ENCODE data around the gene CSNK2A3.
"Not testable (repeated sequence)": the region's sequence is repeated elsewhere in the genome, so short reads cannot be mapped to it uniquely, and the experiment has no call there.

Gene CSNK2A3

DNA sequence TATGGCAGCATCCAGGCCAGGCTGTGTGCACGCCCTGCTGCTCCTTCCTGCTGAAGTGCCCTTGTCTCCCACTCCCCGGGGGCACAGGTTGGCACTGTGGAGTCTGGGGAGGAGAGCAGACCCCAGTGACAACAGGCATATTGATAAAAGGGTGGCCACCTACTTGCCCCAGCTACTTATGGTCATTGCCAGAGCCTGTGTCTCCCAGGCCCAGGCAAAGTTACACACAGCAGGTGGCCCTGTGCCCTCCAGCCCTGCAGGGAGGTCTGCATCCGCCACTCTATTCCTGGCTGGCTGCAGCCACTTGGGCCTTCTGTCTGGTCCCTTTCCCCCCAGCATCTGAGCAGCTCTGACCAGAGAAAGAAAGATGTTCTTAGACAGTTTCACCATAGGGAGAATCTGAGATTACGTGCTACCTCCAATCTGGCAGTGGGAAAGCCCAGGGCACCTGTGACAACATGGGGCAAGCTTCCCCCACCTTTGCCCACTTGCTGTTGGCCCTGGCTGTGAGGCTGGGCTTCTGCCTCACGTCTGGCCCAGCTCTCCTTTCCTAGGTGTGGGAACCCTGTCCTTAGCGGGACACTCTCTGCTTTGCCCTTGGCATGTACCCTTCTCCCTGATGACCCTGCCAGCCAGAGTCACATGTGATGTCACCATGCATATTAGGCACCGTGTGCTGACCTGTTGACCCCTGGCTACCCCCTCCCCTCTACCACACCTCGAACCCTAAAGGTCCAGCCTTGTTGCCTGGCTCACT lies 25.3 kb upstream of the CSNK2A3 start:
- DNase-seq, result no peak

DNA sequence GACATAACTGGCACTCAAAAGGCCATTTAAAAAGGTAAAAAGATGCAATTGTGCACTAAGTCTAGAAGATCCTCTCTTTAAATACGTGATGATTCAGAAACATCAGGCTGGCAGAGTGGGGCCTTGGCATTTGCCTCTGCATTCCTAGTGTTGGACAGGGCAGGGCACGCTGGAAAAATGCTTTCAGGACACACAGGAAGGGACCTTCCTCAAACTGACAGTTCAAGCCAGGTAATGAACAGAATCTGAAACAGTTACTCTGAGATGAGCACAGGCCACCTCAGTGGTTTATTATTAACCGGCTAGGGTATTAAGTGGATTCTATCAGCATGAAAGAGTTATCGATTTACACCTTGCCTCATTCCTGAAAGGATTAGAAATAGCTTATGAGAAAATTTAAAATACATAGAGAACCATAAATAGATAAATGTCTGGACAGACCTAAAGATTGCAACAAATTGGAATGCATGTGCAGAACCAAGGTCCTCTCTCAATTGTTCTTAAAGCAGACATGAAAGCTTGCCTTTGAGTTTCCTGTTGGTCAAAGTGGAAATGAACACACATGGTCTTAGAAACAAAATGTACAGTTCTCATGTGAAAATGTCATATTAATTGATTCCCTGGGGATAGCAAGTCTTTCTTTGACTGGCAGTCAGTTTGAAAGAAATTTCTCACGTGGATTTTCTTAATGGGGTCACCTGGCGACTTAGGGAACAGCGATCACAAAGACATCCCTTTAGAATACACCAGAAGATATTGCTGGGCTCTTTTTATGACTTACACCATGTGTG lies 21.5 kb upstream of the CSNK2A3 start:
- DNase-seq, result no peak

DNA sequence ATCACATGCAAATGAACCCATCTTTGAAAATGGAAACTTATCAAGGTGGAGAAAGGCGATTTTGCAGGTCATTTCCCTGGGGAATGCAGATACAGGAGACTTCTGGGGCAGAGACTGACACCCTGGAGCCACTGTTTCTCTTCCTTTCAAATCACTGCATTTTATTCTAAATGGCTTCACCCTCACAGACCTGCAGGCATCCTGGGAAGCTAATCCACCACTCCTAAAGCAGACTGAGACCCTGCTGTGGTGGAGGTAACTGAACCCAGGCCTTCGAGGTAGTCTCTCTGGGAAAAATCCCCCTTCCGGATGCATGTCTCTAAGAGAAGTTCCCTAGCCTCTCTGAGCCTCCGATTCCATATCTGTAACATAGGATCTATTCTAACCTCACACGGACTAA lies 20.9 kb upstream of the CSNK2A3 start:
- DNase-seq, result no peak

DNA sequence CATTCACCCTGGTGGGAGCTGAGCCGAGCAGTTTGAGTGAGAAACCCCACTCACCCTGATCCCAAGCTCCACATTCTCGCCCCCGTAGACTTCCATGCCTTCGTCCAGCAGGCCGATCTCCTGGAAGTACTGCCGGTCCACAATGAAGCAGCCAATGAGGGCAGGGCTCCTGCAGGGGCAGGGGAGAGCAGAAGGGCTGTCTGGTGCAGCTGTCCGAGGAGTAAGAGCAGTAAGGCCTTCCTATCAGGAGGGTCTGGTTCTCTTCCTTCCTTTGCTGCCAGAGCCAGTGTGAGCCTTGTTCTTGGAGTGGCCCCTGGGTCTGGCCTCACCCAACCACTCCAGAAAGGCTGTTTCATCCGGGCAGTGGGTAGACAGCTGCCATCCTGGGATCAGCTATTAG lies 19.4 kb upstream of the CSNK2A3 start:
- no peak for DNase-seq

DNA sequence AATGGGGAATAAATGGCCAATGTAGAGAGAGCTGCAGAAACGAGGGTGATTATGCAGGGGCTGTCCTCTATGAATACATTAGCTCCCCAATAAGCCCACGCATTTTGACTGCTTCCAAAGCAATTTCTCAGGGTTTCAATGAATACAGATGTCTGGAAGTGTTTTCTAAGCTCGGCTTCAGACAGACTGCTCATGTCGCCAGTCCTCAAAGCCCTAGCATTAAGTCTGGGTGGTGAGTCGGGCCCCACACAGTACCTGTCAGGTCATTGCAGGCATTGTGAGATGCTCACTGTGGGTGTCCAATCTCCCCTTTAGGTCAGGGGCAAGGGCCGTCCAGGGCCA lies 17.9 kb upstream of the CSNK2A3 start:
- no peak for DNase-seq

DNA sequence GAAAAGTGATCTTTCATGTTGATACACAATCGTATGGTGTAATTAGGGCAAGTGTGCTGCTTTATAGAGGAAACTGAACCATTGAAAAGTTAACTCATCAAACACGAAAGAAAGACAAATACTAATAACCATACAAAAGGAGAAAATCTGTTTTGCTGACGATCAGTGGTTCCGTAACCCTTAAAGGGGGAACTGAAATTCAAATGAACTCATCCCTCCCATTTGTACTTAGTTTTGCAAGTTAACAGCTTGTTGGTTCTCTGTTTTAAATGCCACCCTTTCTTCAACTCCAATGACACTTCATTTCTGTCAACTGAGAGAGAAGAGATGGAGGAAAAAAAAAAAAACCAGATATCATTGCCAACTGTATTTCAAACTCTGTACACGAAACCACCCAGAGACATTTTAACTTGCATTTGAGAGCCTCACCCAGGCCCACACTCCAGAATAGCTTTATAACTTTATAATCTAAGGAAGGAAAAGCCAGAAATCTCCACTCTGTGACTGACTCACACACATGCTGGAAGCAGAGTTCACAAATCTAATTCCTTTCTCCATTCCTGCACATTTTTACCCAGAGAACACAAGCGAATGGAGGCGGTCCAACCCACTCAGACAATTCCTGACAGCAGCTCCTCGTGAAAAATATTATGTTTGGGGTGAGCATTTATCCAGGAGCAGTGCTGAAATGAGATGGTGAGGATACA lies 17.4 kb upstream of the CSNK2A3 start:
- no peak for DNase-seq

DNA sequence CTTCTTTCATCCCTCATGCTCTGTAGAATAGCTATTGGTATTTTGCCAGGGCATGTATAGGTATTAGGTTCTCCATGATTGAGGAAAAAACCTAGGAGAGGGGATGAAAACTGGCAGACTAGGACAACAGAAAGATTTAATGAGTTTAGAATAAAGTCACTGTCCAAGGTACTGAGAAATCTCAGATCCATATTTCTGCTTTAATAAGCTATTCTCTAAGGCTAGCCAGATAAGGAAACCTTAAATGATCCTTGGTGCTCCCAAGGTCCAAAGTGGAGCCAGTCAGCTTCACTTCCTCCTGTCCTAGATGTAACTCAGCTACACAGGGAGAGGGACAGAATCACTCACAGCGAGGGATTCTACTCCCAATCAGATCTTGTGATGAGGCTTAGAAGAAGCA lies 13.7 kb upstream of the CSNK2A3 start:
- DNase-seq, result no peak

DNA sequence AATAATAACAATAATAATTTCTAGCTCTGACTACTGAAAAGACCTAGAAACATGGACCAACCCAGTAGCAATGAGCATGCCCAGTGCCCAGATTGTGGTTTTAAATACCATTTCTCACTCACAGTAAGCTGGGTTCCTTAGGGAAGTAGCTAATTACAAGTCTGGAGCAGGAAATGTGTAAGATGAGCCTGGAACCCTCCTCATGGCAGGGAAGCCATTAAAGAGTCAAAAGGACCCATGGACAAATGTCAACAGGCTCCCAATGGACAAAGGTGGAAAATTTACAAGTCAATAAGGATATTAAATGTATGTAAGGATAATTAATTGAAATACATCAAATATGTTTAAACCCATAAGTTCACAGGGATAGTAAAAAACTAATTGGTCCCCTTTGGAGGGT lies 10.6 kb upstream of the CSNK2A3 start:
- DNase-seq, result no peak

DNA sequence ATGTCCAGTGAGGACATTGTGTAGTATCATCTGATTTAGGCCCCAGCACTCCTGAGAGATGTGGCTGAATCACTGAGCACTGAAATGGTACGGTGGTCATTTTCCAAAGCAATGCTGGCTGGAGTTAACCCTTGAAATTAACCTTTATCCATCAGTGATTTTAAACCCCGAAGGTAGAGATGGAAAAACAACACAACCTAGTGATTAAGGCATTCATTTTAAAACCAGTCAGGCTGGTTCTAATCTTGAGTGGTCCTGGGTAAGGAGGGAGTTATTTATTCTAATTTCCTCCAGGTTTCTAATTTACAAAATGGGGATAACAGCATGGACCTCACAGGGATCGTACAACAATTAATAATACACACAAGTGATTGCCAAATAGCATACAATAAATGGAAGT lies 6.6 kb upstream of the CSNK2A3 start:
- no peak for DNase-seq

DNA sequence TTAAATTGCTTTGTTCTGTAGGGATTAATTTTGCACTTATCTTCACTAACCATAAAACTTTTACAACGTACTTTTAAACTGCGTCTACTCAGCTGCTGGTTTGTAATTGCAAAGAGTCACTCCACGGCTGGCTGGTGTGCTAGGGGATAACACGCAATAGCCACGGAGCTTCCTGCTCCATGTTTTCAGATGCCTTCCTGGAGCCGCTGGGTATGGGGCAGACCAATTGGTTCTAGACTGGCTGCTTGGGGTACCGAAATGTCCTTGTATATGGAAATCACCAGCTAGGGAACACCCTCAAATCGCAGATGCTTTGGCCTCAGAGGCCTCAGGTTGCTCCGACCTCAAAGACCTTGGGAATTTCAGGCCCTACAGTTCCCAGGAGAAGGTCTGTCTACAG lies 3.8 kb upstream of the CSNK2A3 start:
- no peak for DNase-seq

DNA sequence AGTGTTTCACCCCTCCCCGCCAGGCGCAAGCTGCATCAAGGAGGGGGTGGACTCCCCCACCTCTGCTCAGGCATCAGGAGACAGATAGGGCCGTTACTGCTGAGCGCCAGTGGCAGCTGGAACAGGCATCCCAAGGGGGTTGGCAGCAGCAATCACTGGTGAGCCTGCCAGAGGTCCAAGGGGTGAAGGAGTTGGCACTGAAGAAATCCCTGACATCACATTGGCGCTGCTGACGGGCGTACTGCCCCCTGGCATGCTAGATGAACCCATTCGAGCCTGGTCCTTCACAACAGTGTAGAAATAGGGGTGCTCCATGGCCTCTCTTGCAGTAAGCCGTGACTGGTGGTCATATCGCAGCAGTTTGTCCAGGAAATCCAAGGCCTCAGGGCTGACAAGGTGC lies 1.2 kb downstream of the CSNK2A3 start:
- DNase-seq, result not testable (repeated sequence)

DNA sequence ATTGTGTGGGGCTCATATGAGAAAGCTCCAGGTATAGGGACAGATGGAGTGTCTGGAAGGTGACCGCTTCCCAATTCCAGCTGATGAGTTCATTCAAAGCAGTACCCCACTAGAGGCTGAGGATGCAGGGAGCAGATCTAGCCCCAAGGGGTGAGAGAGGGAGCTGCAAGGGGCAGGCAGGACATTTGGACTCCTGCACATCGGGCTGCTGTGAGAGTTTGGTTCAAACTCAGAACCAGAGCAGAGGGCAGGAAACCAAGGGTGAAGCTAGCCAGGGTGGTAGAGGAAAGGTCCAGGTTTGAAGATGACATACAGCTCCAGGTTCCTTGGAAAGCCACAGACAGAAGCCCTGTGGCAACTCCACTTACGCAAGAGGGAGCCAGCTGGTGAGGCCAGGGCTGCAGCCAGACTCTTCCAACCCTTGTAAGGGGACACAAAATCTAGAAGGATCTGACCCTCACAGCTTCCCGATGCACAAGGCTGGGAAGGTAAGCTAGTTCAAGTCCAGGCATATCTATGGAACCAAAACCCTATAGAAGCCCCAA lies 1.9 kb downstream of the CSNK2A3 start:
- no peak for DNase-seq

DNA sequence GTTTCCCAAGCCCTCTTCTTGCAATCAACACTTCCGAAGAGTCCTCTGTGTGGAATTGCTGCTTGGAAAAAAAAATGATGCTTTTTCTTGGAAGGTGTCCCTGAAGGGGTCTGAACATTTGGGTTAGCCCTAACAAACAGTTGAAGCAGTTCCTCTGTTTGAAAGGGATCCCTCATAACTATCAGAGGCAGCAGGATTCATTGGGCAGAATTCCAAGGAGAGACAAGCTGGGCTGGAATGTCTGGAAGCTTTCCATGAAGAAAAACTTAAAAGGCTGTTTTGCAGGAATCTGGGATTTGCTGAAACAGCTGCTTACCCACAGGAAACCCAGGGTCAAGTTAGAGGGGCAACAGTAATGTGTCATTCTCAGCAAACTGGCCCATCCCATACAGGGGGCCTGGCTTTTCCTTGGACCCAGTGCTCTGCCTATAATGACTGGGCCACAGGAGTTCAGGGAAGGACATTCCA lies 3.1 kb downstream of the CSNK2A3 start:
- DNase-seq, result no peak

DNA sequence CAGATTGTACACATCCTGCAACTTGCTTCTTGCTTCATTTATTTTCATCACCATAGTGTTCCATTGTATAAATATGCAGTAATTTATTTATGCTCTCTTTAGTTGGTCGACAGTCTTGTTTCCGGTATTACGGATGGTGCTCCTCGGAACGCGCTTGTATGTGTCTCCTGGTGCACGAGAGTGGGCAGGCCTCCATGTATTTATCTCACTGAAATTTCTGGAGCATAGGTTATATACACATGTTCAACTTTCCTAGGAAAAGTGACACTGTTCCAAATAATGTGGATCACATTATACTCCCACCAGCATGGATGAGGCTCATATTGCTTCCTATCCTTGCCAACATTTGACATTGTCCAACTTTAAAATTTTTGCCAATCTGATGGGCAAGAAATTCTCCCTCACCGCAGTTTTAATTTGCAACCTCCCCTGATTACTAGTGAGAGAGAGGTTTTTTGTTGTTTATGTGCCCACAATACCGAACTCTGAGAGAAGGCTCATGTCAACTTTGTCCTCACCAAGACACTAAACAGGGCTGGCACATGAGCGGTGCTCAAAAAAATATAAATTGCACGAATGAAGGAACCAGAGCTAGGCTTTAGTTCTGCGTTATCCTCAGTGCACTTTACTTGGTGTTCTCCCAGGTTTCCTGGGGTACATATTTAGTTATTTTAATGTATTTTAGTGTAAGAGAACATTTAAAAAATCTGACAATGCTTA lies 3.8 kb downstream of the CSNK2A3 start:
- no peak for DNase-seq

DNA sequence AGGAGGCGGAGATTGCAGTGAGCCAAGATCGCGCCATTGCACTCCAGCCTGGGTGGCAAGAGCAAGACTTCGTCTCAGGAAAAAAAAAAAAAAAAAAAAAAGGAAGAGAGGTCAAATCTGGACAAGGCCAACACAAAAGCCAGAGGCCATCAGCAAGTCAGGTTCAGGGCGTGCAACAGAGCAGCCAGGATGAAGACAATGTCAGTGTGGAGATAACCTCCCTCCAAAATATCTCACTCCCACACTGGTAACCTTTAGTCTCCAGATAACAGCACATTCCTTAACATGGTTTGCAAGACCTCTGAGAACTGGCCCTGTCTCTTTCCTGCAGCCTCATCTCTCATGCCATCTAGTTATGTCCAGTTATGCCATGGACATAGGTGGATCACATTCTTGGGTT lies 4.7 kb downstream of the CSNK2A3 start:
- no peak for DNase-seq

DNA sequence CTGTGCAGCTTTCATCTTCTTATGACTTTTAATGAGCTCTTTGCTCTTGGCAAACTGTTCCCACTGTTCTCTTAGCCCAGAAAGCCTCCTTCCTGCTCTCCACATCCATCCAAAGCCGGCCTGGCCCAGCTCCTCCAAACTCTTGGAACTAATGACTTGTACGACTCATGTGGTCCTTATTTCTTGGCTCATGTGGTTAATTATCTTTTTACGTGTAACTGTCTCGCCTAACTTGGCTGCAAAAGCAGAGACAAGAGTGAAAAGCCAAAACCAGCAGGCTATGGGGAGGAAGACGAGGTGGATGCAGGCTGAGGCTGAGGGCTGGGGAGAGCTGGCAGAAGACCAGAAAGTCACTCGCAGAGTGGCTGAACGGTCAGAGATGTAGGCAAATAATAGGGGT lies 5.5 kb downstream of the CSNK2A3 start:
- no peak for DNase-seq

DNA sequence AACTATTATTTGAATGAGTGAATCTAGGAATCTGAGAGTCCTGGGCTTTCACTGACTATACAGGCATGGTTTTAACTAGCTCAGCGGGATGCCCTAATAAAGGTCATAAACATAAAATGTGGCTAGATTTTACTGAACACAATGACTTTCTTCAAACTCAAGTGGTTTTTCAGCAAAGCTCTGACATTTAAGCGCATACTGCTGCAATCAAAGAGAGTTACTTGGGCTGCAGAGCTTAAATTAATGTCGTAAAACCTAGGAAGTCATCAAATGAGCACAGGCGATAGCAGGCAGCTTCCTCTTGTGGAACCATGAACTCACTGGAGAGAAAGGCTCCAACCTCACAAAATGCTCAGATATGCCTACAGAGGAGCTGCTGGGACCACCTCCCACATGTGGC lies 6.7 kb downstream of the CSNK2A3 start:
- DNase-seq, result no peak

DNA sequence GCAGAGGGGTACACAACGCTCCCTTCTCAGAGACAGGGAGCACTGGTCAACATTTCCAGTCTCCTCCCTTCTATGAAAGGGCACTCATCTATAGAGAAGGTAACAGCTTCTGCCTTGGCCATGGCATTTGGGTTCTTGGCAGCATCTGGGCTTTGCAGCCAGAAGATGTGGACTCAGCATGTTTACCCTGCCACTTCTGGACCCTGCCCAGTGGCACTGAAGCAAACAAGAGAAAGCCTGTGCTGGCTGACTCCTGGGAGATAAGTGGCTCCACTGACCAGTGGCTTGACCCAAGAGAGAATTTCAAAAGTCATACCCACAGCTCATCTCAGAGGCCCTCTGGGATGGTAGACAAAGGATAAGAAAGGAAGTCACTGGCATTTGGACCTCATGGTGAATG lies 8.0 kb downstream of the CSNK2A3 start:
- DNase-seq, result no peak

DNA sequence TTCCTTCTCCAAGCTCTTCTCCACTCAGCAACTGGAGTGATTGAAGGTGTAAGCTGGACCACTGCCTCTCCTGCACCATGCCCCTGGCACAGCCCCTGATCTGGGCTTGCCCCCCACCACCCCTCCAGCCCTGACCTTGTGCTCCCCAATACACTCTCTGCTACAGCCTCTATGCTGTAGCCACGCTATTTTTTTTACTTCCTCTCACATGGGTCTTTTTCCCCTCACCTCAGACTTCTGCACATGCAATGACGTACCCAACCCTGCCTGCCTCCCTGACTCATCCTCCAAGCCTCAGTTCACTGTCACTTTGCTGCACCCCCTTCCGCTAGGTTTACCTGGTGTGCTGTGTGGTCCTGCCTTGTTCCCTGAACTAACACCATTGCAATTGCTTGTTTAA lies 9.0 kb downstream of the CSNK2A3 start:
- DNase-seq, result no peak

DNA sequence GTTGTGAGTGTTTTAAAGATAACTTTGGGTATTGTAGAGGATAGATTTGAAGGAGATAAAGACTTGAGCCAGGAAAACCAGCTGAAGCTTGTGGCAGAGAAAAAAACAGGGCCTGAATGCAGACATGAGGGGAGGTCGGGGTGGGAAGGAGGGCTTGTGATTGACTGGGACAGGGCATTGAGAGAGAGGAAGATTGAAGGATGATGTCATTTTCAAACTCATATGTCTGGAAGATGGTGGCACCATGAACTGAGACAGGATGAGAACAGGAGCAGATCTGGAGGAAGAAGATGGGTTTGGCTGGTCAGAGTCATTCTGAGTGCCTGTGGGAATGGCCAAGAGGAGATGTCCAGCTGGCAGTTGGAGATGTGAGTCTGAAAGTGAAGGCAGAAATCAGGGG lies 14.7 kb downstream of the CSNK2A3 start:
- no peak for DNase-seq

DNA sequence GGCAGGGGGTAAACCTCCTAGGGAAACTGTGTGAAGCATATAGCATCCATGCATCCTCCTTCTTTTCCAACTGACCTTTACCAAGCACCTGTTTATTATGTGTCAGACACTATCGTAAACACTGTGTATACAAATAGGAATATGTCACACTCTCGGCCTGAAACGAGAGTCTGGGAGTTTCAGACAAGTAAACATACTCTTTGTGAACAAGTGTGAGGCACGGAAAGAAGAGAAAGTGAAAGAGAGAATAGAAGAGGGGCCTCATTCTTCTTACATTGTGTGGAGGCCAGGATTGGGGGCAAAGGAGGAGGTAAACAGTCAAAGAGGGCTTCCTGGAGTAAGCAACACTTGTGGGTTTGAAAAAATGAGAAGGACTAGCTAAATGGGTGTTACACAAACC lies 16.4 kb downstream of the CSNK2A3 start:
- no peak for DNase-seq

DNA sequence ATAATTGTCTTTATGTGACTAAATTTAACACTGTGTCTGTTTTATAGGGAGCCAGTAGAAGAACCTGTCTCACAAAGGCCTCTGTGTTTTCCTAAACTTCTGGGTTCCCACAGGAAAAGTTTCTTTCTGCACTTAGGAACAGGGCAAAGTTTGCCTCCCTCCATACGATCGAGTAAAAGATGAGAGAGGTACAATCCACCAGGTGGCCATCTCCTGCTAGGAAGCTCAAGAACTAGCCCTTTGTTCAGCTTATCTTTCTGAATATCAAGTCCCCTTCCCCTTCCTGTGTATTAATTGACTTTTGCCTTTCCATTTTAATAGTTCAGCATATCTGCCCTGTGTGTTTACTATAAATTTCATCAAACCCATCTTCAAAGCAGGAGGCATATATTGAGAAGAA lies 18.0 kb downstream of the CSNK2A3 start:
- no peak for DNase-seq

DNA sequence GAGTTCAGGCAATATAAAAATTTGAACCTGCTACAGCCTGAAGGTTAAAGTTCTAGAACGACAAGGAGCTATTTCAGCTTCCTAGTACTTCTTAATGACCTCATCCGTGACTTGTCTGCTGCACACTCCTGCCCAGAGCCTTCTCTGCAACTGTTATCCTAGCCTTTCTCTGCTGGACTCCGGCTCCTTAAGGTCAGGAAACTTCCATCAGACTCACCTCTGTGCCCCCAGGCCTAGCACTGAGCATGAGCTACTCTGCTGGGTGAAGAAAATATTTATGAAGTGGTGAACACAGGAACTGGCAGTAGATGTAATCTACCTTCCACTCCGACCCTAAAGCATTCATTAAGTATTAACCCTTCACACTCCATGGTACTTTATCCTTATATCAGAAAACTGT lies 18.4 kb downstream of the CSNK2A3 start:
- no peak for DNase-seq
